ENCODE results near the gene LARP4.
A peak's percentile ranks its signal among the peaks of the same experiment; 100 is the strongest.
"Not testable (repeated sequence)": the region's sequence is repeated elsewhere in the genome, so short reads cannot be mapped to it uniquely, and the experiment has no call there.

Gene LARP4

DNA sequence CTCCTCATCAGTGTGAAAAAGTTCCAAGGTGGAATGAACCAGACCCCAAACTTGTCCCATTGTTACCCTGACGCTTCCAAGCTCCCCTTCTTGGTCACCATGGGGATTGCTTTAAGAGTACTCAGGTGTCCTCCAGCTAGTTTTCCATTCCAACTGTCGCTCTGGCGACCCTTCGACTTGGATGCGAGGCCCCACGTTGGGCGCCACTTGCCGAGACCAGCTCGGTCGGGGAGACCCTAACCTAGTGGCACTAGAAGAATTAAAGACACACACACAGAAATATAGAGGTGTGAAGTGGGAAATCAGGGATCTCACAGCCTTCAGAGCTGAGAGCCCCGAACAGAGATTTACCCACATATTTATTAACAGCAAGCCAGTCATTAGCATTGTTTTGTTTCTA lies 97.4 kb downstream of the LARP4 start:
- not testable (repeated sequence) for DNase-seq

DNA sequence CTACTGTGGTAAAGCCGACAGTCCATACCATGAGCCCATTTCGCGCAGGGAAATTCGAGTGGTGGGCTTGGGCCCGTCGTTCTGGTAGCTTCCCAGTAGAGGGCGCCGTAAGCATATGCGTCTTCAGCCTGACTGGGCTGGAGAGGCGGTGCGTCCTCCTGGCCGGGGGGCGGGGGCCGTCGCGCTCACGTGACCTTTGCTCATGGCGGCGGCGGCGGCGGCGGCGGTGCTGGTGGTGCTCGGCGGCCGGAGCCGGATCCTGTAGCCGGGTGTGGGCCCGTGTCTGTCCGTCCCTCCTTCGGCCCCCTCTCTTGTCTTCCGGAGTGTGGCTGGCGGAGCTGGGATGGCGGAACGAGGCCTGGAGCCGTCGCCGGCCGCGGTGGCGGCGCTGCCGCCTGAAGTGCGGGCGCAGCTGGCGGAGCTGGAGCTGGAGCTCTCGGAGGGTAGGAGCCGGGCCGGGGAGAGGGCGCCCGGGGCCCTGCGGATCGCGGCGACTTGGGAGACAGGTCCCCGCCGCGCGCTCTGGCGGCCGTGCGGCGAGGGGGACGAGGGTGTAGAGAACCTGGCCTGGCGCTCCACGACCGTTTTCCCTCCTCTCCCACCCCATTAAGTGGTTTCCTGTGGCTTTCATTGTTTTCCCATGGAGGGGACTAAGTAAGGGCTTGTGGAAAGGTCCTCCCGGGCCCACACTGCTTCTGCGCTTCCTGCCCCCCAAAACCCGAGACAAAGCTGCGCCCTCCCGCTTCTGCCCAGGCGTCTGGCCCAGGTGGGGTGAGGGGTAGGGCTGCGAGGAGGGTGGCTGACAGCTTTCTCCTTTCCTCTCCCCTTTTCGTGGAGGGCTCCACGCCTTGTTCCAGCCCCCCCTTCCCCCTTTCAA lies 104.4 kb downstream of the LARP4 start, which contains the start of gene DIP2B:
Gene DIP2B, plus strand, starts transcription at position 188 of the 877 bp plus-strand sequence. Its CDS starts 156 bp downstream, at position 344.
- peak; percentile 97 for DNase-seq

DNA sequence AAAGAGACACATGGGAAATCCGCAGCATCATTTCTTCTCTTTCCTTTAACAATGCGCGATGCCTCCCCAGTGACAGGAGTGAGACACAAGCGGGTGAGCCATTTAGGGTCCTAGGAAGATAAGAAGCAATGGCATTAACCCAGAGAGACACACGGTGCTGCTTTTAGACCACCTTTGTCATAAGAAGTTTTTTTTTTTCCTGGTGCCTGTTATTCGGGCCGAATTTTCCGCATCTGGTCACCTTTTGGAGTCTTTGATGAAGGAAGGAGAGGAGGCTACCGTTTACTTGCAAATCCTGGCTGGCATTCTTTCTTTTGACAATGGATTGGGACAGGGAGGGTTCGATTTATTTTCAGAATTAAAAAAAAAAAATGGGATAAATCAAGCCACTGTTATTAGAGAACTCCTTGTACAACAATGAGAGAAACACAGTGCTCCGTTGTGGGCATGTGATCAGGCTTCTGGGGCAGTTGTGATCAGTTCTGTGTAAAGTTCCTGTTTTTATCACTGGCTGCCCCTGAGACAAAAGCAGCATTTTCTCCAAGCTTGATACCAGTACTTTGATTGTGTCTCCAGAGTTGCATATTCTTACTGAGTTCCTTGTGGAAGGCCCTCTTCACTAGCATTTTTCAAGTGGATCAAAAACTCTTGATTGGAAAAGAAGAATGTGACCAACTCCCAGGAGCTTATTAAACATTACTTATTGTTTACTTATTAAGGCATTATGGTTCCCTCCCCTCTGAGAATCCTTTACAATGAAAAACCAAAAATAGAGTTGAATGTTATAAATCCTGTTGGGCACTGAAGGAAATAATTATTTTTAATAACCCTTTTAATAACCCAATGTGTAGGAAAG lies 105.2 kb downstream of the LARP4 start:
- DNase-seq = peak; percentile 18

DNA sequence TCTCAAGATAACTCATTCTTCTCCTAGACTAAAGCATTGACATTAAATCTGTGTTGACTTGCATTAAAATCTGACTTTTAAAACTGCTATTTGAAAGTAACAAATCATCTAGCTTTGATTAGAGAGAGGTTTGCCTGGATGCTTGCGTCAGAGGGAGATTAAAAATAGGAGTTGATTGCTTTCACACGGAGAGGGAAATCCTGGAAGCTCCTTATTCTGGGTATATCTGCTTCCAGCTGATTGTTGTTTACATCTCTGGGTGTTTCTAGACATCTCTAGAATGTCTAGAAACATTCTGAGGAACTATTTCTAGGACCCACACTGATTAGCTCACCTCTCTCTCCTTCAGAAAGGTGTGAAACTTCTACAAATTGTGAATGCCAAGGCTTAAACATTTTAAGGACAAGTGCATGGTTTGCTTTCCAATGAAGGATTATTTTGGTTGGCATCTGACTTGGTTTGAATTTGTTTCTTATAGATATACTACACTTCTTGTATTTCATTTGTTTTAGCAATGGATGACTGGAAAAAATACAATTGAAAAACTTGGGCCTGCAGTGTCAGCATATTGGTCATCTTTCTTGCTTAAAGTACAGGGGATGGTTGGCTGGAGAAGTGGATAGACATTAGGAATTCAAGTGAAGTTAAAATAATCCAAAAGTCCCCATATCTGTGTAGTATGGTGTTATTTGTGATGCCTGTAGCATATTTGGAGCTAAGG lies 106.2 kb downstream of the LARP4 start:
- DNase-seq = peak; percentile 43

DNA sequence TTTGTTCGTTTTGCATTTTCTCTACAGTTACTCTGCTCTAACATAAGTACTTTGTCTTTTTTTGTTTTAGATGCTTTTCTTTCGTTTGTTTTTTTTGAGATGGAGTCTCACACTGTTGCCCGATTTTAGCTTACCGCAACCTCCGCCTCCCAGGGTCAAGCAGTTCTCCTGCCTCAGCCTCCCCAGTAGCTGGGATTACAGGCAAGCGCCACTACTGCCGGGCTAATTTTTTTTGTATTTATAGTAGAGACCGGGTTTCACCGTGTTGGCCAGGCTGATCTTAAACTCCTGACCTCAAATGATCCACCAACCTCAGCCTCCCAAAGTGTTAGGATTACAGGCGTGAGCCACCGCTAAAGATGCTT lies 106.8 kb downstream of the LARP4 start:
- peak; percentile 8 for DNase-seq

DNA sequence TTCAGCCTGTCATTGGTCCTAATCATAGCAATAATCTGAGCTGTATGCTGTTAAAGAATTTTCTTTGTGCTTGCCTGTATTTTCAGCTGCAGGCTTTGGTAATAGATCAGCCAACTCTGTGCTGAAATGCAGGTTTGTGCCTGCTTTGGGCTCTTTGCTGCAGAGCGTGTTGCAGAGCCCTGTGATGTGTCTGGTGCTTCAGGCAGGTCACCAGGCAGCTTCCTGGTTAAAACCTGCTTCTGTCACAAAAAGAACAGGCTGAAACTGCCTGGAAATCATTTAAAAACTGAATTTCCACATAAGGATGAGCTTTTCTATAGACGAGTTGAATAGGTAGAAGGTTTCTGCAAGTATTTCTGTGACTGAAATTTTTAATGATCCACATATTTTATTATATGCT lies 107.2 kb downstream of the LARP4 start:
- DNase-seq = no peak

DNA sequence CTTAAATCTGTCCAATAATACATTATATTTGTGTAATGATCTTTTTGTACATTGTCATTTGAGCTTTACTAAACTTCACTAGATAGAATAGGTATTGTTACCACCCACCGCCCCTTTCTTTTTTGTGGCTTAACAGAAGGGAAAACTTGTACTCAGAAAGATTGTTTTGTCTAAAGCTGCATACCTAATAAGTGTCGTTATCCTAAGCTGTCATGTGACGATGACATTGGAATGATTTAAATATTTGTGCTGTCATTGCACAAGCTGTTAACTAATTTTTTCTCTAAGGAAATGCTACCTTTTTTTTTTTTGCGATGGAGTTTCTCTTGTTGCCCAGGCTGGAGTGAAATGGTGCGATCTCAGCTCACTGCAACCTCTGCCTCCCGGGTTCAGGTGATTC lies 107.7 kb downstream of the LARP4 start:
- no peak for DNase-seq

DNA sequence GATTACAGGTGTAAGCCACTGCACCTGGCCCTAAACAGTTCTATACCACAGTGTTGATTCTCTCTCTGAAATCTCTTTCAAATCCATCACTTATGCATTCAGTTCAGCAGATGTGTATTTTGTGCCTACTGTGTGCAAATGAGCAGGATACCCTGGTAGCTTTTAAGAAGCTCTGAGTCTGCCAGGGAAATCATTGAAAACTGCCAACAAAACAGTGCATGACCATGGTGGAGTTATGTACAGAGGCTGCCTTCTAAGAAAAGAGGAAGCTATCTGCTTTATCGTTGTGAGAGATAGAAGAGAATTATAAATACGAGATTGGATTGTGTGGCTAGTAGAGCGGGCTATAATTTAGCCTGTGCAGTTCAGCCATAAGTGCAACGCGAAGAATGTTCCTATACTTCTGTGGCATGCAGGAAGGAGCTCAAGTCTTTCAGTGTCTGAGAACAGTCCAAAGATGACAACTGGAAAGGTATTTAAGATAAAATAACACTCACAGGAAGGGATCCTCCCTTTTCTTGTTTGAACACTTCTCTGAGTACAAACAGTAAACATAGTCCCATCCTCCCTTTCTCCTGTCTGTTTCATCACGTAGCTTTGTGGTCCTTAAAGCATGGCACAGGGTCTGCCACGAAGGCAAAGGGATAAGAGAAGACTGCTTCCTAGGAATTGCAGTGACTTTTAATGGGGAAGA lies 108.4 kb downstream of the LARP4 start:
- no peak for DNase-seq

DNA sequence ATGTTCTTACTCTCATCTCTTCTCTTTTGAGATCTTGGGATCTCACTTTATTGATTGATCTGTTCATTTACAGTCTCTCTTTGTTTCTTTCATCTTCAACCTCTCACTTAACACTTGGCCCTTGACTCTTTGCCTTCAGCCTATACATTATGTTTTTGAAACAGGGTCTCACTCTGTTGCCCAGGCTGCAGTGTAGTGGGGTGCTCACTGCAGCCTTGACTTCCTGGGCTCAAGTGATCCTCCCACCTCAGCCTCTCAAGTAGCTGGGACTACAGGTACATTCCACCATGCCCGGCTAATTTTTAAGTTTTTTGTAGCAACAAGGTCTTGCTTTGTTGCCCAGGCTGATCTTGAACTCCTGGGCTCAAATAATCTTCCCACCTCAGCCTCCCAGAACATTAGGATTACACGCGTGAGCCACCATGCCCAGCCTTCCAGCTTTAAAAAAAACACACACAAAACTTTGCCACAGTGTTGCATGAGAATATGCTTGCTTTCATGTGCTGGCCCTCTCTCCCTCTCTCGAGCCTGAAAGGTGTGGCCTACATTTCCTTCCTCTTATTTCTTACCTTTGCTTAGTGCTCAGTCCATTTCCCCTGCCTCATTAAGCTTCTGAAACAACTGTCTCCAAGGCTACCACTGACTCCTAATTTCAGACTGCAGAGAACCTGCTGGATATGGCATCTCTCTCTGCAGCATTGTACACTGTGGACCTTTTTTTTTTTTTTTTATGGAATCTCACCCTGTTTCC lies 114.0 kb downstream of the LARP4 start:
- no peak for DNase-seq

DNA sequence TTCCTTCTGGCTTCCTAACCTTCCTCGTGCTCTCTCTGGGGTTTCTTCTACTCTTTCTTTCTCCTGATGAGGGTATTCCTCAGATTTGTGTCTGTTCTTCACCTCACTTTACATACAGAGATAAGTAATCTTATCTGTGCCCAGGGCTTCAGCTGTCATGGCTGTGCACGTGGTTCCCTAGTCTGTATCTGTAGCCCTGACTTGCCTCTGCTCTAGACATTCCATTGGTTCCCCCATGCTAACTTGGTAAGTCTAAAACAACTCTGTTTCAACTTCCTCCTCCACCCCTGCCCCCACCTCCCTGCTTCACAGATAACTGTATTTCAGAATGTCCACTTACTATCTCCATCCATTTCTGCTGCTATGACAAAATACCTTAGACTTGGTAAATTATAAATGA lies 114.9 kb downstream of the LARP4 start:
- DNase-seq = no peak

DNA sequence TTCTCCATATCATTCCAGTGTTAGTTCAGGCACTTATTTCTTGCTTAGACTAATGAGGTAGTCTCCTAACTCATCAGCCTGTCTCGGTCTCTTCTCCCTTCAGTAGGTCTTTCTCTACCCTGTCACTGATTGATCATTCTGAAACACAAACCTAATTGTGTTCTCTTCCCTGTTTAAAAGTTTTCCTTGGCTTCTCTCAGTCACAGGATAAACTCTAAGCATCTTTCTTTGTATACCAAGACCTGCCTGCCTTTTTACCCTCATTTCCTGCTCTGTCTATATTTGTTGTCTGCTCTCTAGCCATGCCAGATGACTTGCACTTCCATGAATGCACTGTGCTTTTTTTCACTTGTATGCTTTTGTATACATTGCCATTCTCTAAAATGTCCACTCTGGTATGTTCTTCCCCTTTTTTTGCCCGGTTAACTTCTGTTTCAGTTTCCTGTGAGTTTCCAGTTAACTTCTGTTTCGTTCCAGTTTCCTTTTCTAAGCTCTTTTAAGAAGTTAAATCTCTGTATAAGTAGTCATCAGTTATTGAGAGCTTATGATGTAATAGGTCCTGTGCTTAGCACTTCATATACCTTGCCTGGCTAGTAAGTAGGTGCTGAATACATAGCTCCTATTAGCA lies 116.8 kb downstream of the LARP4 start:
- no peak for DNase-seq

DNA sequence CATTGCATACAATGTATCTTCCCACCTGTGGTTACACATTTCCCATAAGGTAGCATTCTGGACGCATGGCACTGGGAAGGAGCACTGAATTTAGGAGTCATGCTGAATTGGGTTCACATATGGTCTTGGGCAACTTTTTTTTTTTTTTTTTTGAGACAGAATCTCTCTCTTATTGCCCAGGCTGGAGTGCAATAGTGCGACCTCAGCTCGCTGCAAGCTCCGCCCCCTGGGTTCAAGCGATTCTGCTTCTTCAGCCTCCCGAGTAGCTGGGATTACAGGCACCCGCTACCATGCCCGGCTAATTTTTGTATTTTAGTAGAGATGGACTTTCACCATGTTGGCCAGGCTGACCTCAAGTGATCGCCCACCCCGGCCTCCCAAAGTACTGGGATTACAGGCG lies 117.4 kb downstream of the LARP4 start:
- DNase-seq = no peak

DNA sequence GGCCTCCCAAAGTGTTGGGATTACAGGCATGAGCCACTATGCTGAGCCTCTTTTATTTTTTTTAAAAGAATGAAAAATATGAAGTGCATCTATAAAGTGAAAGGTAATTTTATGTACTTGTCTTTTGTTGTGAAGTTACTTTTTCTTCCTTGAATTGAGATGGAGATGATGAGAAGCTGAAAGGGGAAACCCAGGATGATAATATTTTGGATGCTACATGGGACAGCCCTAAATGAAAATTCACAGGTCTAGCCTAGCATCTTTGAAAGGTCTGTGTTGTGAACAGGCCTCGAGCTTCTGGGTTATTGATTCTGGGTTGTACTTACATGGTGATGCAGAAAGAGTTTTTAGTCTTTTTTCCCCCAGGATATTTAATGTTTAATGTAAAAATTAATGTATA lies 118.7 kb downstream of the LARP4 start:
- DNase-seq = no peak

DNA sequence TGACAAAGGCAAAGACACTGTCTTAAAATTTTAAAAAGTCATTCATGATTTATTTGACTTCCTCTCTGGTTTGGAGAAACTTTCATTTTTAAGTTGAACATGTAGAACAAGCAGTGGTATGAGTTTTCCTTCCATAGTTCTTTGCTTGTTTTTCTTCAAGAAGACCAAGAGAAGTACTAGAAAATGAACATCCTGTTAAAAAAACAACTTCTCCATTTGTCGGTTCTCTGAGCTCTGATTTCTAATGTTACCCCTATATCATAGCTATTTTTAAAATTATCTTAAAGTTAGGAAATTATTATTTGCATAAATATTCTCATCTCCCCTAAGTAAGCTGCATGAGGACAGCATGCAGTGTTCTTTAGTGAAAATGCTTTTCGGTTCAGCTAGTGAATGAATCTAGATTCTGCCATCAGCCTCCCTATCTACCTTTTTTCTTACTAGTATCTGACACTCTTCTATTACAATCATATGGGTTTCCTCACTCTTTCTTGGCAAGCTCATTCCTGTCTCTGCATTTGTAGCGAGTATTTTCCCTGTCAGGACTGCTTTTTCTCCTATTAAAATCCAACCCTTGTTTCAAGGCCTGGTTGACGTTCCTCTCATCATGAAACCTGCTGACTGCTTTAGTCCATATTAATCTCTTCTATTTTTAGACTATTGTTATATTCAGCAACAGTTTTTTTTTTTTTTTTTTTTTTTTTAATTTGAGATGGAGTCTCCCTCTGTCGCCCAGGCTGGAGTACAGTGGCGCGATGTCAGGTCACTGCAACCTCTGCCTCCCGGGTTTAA lies 119.9 kb downstream of the LARP4 start:
- no peak for DNase-seq

DNA sequence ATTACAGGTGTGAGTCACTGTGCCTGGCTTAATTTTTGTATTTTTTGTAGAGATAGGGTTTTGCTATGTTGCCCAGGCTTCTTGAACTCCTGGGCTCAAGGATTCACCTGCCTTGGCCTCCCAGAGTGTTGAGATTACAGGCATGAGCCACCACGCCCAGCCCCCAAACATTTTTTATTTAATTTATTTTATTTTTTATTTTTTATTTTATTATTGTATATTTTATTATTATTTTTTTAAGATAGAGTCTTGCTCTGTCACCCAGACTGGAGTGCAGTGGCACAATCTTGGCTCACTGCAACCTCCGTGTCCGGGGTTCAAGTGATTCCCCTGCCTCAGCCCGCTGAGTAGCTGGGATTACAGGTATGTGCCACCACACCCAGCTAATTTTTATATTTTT lies 121.1 kb downstream of the LARP4 start:
- DNase-seq = not testable (repeated sequence)

DNA sequence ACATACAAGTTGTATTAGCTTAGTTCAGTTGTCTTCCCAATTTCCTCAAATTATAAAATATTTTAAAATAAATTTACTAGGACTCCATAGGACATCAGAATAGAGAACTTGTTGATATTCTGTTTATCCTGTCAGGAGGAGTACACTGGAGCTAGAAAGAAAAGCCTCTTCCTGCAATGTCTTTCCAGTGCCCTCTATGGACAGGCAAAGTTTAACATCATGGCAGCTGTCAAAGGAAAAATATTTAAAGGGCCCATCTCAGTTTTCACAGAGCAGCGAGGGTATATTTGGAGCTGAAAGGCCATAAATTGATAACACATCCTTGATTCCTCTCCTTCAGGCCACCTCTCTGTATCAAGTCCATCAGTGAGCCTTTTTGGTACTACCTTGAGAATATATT lies 123.1 kb downstream of the LARP4 start:
- DNase-seq = no peak

DNA sequence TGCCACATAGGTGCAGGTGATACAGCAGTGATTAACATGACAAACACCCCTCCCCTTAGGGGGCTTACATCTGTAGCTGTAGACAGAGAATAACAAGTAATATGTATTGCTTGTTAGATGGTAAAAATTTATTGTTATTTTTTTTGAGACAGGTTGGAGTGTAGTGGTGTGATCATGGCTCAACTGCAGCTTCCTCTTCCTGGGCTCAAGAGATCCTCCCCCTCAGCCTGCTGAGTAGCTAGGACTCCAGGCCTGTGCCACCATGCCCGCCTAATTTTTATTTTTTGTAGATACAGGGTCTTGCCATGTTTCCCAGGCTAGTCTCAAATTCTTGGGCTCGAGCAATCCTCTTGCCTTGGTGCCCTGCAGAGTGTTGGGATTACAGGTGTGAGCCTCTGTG lies 123.9 kb downstream of the LARP4 start:
- DNase-seq = no peak

DNA sequence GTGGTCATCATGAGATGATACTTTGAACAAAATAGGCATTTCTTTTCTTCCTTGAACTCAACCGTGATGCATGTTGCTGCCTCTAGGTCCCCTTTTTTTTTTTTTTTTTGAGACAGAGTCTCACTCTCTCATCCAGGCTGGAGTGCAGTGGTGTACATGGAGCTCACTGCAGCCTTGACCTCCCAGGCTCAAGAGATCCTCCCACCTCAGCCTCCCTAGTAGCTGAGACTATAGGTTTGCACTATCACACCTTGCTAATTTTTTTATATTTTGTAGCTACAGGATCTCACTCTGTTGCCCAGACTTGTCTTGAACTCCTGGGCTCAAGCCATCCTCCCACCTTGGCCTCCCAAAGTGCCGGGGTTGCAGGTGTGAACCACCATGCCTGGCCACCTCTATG lies 124.7 kb downstream of the LARP4 start:
- no peak for DNase-seq

DNA sequence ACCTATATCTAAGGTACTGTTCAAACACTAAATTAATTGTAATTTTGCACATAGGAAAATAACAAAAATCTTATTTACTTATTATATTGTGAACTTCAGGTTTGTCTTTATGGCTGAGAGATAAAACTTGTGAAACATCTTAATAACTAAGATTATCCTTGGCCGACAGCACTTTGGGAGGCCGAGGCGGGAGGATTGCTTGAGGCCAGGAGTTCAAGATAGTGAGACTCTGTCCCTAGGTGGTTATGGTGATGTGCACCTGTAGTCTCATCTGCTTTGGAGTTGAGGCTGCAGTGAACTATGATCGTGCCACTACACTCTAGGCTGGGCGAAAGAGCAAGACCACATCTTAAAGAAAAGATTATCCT lies 126.7 kb downstream of the LARP4 start:
- no peak for DNase-seq

DNA sequence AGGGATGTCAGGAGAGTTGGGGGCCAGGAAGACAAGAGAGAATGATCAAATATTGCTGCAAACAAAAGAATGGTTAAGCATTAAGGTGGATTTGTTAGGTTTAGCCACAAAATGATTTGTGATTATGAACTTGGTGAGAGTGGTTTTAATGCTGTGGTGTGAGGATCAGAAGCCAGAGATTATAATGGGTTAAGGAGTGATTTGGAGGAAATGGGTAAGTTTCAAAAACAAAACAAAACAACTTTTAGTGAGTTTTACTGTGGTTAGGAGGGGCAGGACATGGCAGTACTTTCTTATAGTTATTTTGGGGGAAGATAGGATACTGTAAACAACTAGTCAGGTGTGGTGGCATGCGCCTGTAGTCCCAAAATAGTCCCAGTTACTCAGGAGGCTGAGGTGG lies 128.1 kb downstream of the LARP4 start:
- DNase-seq = no peak

DNA sequence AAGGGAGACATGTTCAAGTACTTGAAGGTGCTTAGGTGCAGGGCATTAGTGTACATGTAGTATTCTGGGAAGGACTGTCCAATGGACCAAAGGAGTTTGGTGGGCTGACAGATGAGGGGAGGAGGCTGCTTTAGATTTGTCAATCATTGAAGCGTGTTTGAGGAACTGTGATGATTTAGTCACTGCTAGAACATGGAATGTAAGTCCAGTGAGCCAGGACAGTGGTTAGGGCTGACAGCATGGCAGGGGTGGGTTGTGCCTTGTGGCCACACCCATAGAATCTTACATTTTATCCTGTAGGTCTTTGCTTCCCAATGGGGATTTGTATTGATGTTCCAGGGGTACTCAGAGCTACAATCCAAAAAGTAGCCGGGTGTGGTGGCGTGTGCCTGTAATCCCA lies 128.7 kb downstream of the LARP4 start:
- DNase-seq = no peak

Measured in NCI-H82 (cell line).